ENCODE data around the gene PGR. TPM values are rescaled to one million over a fixed set of nuclear protein-coding genes. Genes with fewer than 3 reads are reported as not detected.
"Not testable (repeated sequence)": the region's sequence is repeated elsewhere in the genome, so short reads cannot be mapped to it uniquely, and the experiment has no call there.

The PGR gene
- total RNA-seq, 1 donor from 2014 or later = 0.23 TPM

GRCh38 chr11:101013702-101014101 is 115.9 kb downstream of the PGR start:
- not testable (repeated sequence) for ATAC-seq; DNase-seq (ENCODE audit: low spot score)

- no peak for ATAC-seq
- no peak for DNase-seq (ENCODE audit: low spot score)
Measured at GRCh38 chr11:101011881-101012280, 117.7 kb downstream of the PGR start.

- DNase-seq (ENCODE audit: low spot score) = no peak
Measured at GRCh38 chr11:101010899-101011298, 118.7 kb downstream of the PGR start.

GRCh38 chr11:101009690-101010055 is 119.9 kb downstream of the PGR start:
- DNase-seq (ENCODE audit: low spot score) (no peak), ATAC-seq (no peak)

More at GRCh38 chr11:101010899-101011298, 118.7 kb downstream of the PGR start:
- no peak for ATAC-seq

GRCh38 chr11:101008961-101009689 is 120.5 kb downstream of the PGR start:
- DNase-seq (ENCODE audit: low spot score) = no peak
- ATAC-seq = no peak

- ATAC-seq = no peak
- no peak for DNase-seq (ENCODE audit: low spot score)
Measured at GRCh38 chr11:101003468-101003867, 126.1 kb downstream of the PGR start.

- ATAC-seq (no peak), DNase-seq (ENCODE audit: low spot score) (no peak)
Measured at GRCh38 chr11:100999756-101000155, 129.9 kb downstream of the PGR start.

GRCh38 chr11:100994966-100995365 is 134.6 kb downstream of the PGR start:
- ATAC-seq = no peak
- DNase-seq (ENCODE audit: low spot score) = no peak

GRCh38 chr11:100991541-100991940 is 138.1 kb downstream of the PGR start:
- no peak for ATAC-seq

GRCh38 chr11:100990931-100991330 is 138.7 kb downstream of the PGR start:
- no peak for ATAC-seq
- no peak for DNase-seq (ENCODE audit: low spot score)

More at GRCh38 chr11:100991541-100991940, 138.1 kb downstream of the PGR start:
- DNase-seq (ENCODE audit: low spot score) = no peak

GRCh38 chr11:100984668-100985067 is 144.9 kb downstream of the PGR start:
- no peak for ATAC-seq
- DNase-seq (ENCODE audit: low spot score) = no peak

- ATAC-seq (no peak), DNase-seq (ENCODE audit: low spot score) (no peak)
Measured at GRCh38 chr11:100981196-100981824, 148.3 kb downstream of the PGR start.

- DNase-seq (ENCODE audit: low spot score) (no peak), ATAC-seq (peak; percentile 41)
Measured at GRCh38 chr11:100980156-100980555, 149.5 kb downstream of the PGR start.

All from left lobe of liver (tissue), 2 donors.